HPDE6-E6E7 (cell line): ENCODE results near the gene MYL10.
A peak's percentile ranks its signal among the peaks of the same experiment; 100 is the strongest.

Experiments used
- DNase-seq: peaks from one replicate; pipeline ENCODE4 v3.0.0; 2011; ENCODE audit warnings: missing footprints; ENCODE audit errors: extremely low spot score

Gene MYL10

GRCh38 chr7:101629171-101629570, at the start of gene MYL10:
TSS of gene MYL10 (minus strand) at chr7:101629296. CDS start at chr7:101629118, 178 bp downstream.
- no peak for DNase-seq

GRCh38 chr7:101678658-101679057, 49.6 kb upstream of the MYL10 start:
- no peak for DNase-seq

GRCh38 chr7:101677797-101678479, 48.8 kb upstream of the MYL10 start:
- no peak for DNase-seq

- no peak for DNase-seq
Measured at GRCh38 chr7:101677391-101677790, 48.3 kb upstream of the MYL10 start.

- no peak for DNase-seq
Measured at GRCh38 chr7:101676956-101677355, 47.9 kb upstream of the MYL10 start.

GRCh38 chr7:101676062-101676598, 47.0 kb upstream of the MYL10 start:
- DNase-seq, result no peak

GRCh38 chr7:101674439-101674838, 45.3 kb upstream of the MYL10 start:
- no peak for DNase-seq

- peak; percentile 72 for DNase-seq
Measured at GRCh38 chr7:101673951-101674350, 44.9 kb upstream of the MYL10 start.

GRCh38 chr7:101673315-101673714, 44.2 kb upstream of the MYL10 start:
- no peak for DNase-seq

- DNase-seq, result no peak
Measured at GRCh38 chr7:101671371-101672356, 42.6 kb upstream of the MYL10 start.

GRCh38 chr7:101669307-101669706, 40.2 kb upstream of the MYL10 start:
- no peak for DNase-seq

- no peak for DNase-seq
Measured at GRCh38 chr7:101668726-101669125, 39.6 kb upstream of the MYL10 start.

GRCh38 chr7:101667920-101668319, 38.8 kb upstream of the MYL10 start:
- DNase-seq, result no peak

GRCh38 chr7:101667399-101667798, 38.3 kb upstream of the MYL10 start:
- no peak for DNase-seq

- DNase-seq, result no peak
Measured at GRCh38 chr7:101666741-101667140, 37.6 kb upstream of the MYL10 start.

- DNase-seq, result no peak
Measured at GRCh38 chr7:101666293-101666692, 37.2 kb upstream of the MYL10 start.

GRCh38 chr7:101664893-101665471, 35.9 kb upstream of the MYL10 start:
- DNase-seq, result no peak

GRCh38 chr7:101664436-101664835, 35.3 kb upstream of the MYL10 start:
- DNase-seq, result no peak

GRCh38 chr7:101663747-101664146, 34.7 kb upstream of the MYL10 start:
- no peak for DNase-seq

- no peak for DNase-seq
Measured at GRCh38 chr7:101662447-101662998, 33.4 kb upstream of the MYL10 start.

GRCh38 chr7:101659706-101660105, 30.6 kb upstream of the MYL10 start:
- DNase-seq, result no peak

GRCh38 chr7:101657171-101657570, 28.1 kb upstream of the MYL10 start:
- DNase-seq, result no peak
